ENCODE data around the gene ERP27.

GRCh38 chr12:14956905-14957304 lies 18.6 kb upstream of the ERP27 start:
- TF ChIP-seq CTCF (IDR thresholded peaks at IDR 0.05) (no peak), POLR2A (IDR thresholded peaks at IDR 0.05) (no peak)

All from thyroid gland (tissue), 4 donors.